Measurements from ENCODE around the gene AGXT. TPM values are rescaled to one million over a fixed set of nuclear protein-coding genes. Genes with fewer than 3 reads are reported as not detected.

The AGXT gene
- total and polyA plus RNA-seq, 10 donors = 0.61 to 4.5 (median 1.6) TPM; not detected in 1

DNA sequence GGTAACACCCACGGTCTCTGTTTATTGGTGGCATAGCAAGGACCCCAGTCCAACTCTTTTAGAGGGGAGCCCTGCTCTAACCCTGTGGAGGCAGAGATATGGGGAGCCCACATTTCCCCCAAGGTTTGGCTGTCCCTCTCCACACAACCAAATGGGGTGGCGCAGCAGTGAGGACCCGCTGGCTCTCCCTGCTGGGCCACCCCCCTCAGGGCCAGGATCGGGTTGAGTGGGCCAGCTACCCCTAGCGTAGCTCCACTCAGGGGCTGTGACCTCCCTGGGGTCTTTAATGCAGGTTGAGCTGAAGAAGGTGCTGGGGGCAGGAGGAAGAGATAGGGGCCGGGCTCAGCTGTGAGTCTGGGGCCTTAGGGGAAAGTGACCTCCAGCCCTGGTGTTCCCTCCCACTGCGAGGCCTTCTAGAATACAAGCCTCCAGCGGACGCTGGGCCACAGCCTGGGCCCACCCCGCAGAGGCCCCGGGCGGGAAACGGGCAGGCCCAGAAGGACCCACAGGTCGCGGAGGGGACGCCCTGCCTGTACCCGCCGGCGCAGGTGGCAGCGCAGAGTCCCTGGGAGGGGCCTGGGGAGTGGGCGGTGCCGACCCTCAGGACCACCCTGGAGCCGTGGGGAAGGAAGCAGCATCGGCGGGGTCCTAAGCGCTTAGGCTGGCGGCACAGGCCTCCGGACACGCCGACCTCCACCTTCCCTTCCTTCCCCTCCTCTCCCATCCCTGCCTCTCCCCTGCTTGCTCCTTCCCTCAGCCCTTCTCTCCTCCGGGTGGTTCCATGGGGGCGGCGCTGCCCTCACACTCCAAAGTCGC lies 47.1 kb downstream of the AGXT start:
- H3K27ac ChIP-seq = peak overlapping the region in 7 of 8 donors; percentile 32 to 83 (median 64)
- peaks cover 0 to 63% (median 11%) of the 10 kb centered on the region in 7 donors for H3K27me3 ChIP-seq (replicated peaks in 1 of 7)
- H3K4me1 ChIP-seq = peaks cover 22 to 64% (median 50%) of the 10 kb centered on the region in 6 donors
- 7 to 20% (median 17%) methylated on average over 25 to 34 of the region's 34 CpGs for WGBS, 5 donors
- intact Hi-C loops (cut with DNase I; ENCODE audit: low total_unique reads) = no loop called here
- H3K4me3 ChIP-seq = peak overlapping the region in 1 of 8 donors; percentile 33
- peak; percentile 82 for DNase-seq
- H3K36me3 ChIP-seq = no peaks in the 10 kb centered on the region
- no peaks in the 10 kb centered on the region for H3K9me3 ChIP-seq
- TF ChIP-seq POLR2AphosphoS5 (IDR thresholded peaks at IDR 0.05) (peak in 2 of 3 donors; percentile 31 to 34), POLR2A (IDR thresholded peaks at IDR 0.05) (no peak), CTCF (IDR thresholded peaks at IDR 0.05 in 8 of 11, conservative IDR thresholded peaks at IDR 0.05 in 3 of 11) (no peak)

GRCh38 chr2:240916571-240917008 lies 48.0 kb downstream of the AGXT start:
- intact Hi-C loops (cut with DNase I; ENCODE audit: low total_unique reads) = no loop called here
- H3K4me1 ChIP-seq = peaks cover 22 to 64% (median 50%) of the 10 kb centered on the region in 6 donors
- no peaks in the 10 kb centered on the region for H3K9me3 ChIP-seq
- TF ChIP-seq CTCF (IDR thresholded peaks at IDR 0.05 in 8 of 11, conservative IDR thresholded peaks at IDR 0.05 in 3 of 11) = no peak
- peak; percentile 54 to 85 (median 82) for TF ChIP-seq POLR2AphosphoS5 (IDR thresholded peaks at IDR 0.05)
- H3K27ac ChIP-seq = peak overlapping the region in 7 of 8 donors; percentile 36 to 83 (median 64)
- H3K4me3 ChIP-seq = peak overlapping the region in 1 of 8 donors; percentile 33
- 4 to 28% (median 10%) methylated on average over 10 to 24 of the region's 24 CpGs for WGBS, 5 donors
- DNase-seq = peak; percentile 85
- H3K36me3 ChIP-seq = no peaks in the 10 kb centered on the region
- peaks cover 0 to 56% (median 11%) of the 10 kb centered on the region in 7 donors for H3K27me3 ChIP-seq (replicated peaks in 1 of 7)

DNA sequence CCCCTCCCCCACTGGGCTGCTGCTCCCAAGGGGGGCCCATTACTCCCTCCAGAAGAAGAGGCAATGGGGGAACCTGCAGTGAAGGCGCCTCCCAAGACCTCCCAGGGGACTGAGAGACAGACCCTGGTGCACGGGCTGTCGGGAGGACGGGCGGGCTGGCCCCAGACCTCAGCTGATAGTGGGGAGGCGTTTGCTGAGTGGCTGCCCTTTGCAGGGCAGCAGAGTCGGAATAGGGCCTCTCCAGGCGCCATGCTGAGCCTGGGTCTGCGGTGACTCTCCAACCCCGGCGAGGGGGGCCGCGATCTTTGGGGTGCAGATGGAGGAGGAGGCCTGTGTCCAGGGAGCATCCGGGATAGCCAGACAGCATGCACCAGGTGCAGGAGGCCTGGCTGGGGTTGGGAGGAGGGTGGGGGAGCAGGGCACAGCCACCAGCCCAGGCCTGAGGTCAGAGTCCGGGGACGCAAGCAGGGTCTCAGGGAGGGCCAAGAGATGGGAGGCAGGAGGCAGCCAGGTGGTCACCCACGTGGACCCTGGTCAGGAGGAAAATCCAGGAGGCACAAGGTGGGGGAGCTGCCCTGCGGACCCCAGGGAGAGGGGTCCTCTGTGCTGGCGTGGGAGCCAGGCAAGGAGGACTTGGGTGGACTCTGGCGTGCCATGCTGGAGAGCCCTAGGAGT lies 48.5 kb downstream of the AGXT start:
- H3K4me1 ChIP-seq = peaks cover 22 to 59% (median 48%) of the 10 kb centered on the region in 6 donors
- peak in 1 of 3 donors; percentile 8 for TF ChIP-seq POLR2AphosphoS5 (IDR thresholded peaks at IDR 0.05)
- TF ChIP-seq CTCF (IDR thresholded peaks at IDR 0.05 in 8 of 11, conservative IDR thresholded peaks at IDR 0.05 in 3 of 11) = no peak
- TF ChIP-seq POLR2A (IDR thresholded peaks at IDR 0.05) = no peak
- H3K9me3 ChIP-seq = no peaks in the 10 kb centered on the region
- peak; percentile 75 for DNase-seq
- 77 to 85% (median 82%) methylated on average over 7 to 20 of the region's 20 CpGs for WGBS, 5 donors
- no peaks in the 10 kb centered on the region for H3K36me3 ChIP-seq
- H3K4me3 ChIP-seq = peak overlapping the region in 1 of 8 donors; percentile 33
- intact Hi-C loops (cut with DNase I; ENCODE audit: low total_unique reads) = no loop called here
- H3K27ac ChIP-seq = peak overlapping the region in 7 of 8 donors; percentile 36 to 83 (median 64)
- peaks cover 0 to 53% (median 11%) of the 10 kb centered on the region in 7 donors for H3K27me3 ChIP-seq (replicated peaks in 1 of 7)
